Measurements from ENCODE around the gene SCAANT1. TPM values are rescaled to one million over a fixed set of nuclear protein-coding genes. Genes with fewer than 3 reads are reported as not detected.

SCAANT1 gene
- total RNA-seq, 1 experiment from 2014 or later: not detected

- no peak overlapping the region for H3K14ac ChIP-seq (ENCODE audit: insufficient read depth, low read length)
- H2AK5ac ChIP-seq (ENCODE audit: insufficient read length, low read length): no peak overlapping the region
- no peak overlapping the region for H3T11ph ChIP-seq (ENCODE audit: low read length)
- no peak overlapping the region for H2BK20ac ChIP-seq (ENCODE audit: low read depth, low read length, poor library complexity, severe bottlenecking)
- no peak overlapping the region for H3K23ac ChIP-seq (ENCODE audit: insufficient read length, low read depth, low read length)
- H3K27ac Mint-ChIP-seq: no peak overlapping the region
- H3K79me1 ChIP-seq (ENCODE audit: insufficient read depth, low read depth, low read length, poor library complexity, severe bottlenecking): peaks cover 2% of the 10 kb centered on the region
- no peaks in the 10 kb centered on the region for H3K9me3 Mint-ChIP-seq
- peaks cover 0 to 6% (median 5%) of the 10 kb centered on the region in 3 experiments; a peak in 3 of 7 replicates for H3K36me3 Mint-ChIP-seq (ENCODE audit: insufficient read depth in 1 of 3, low read depth in 3 of 3)
- no peak overlapping the region for H2BK15ac ChIP-seq (ENCODE audit: low read depth, low read length)
- H3K4me2 ChIP-seq (ENCODE audit: insufficient read depth, insufficient read length, low read length): no peak overlapping the region
- H2AFZ ChIP-seq (ENCODE audit: low read length): no peak overlapping the region
- no peak overlapping the region for H4K8ac ChIP-seq (replicated peaks; ENCODE audit: insufficient read length, low read depth, low read length)
- no peaks in the 10 kb centered on the region for H3K27me3 ChIP-seq (ENCODE audit: insufficient read depth, low read length)
- peak overlapping the region; percentile 30 for H3K18ac ChIP-seq (ENCODE audit: insufficient read length, low read depth, low read length)
- H3K4me1 ChIP-seq (ENCODE audit: insufficient read depth, low read length): no peaks in the 10 kb centered on the region; the same call in none of the 2 replicates
- H3K27ac ChIP-seq (ENCODE audit: insufficient read length, low read depth, low read length): no peak overlapping the region
- no peaks in the 10 kb centered on the region; the same call in 1 of the 2 replicates for H3K79me2 ChIP-seq (ENCODE audit: insufficient read depth, low read length)
- DNase-seq: no peak
- no peak overlapping the region for H3K56ac ChIP-seq (ENCODE audit: insufficient read length, low read depth, low read length)
- H3K4me1 Mint-ChIP-seq: peaks cover 20 to 33% of the 10 kb centered on the region in 2 experiments
- no peak overlapping the region for H3K4ac ChIP-seq (ENCODE audit: low read depth, low read length)
- H3K4me3 Mint-ChIP-seq: no peak overlapping the region
- H4K5ac ChIP-seq (ENCODE audit: insufficient read length, low read depth, low read length): no peak overlapping the region
- no peaks in the 10 kb centered on the region for H4K20me1 ChIP-seq (ENCODE audit: control insufficient read depth, insufficient read depth, insufficient read length)
- no peak overlapping the region for H2BK12ac ChIP-seq (ENCODE audit: insufficient read length, low read depth, low read length)
- H3K9ac ChIP-seq (ENCODE audit: extremely low read depth, insufficient read length, low read length): no peak overlapping the region
- no peaks in the 10 kb centered on the region for H3K27me3 Mint-ChIP-seq (ENCODE audit: low read depth)
- no peaks in the 10 kb centered on the region for H3K23me2 ChIP-seq (ENCODE audit: insufficient read length, low read depth, low read length, poor library complexity, severe bottlenecking)
- no peak overlapping the region for H4K91ac ChIP-seq (ENCODE audit: insufficient read length, low read depth, low read length)
- WGBS (ENCODE audit: extremely low coverage, insufficient read length, low lambda C conversion rate): no CpG with 5 or more reads among the region's 2 CpGs
- no peaks in the 10 kb centered on the region for H3K9me3 ChIP-seq (ENCODE audit: control insufficient read depth, low read depth, low read length)
- no peak for TF ChIP-seq CTCF (conservative IDR thresholded peaks at IDR 0.05)
- H2BK120ac ChIP-seq (ENCODE audit: low read depth, low read length, poor library complexity, severe bottlenecking): peak overlapping the region; percentile 61
- H2BK5ac ChIP-seq (ENCODE audit: insufficient read length, low read length): no peak overlapping the region
These were observed 36.8 kb upstream of the SCAANT1 start for GRCh38 chr3:63949005-63949404.

Data from H9 (cell line).